Inferior parietal cortex (tissue), 1 donor: ENCODE data around the gene SMIM8.
A peak's percentile ranks its signal among the peaks of the same experiment; 100 is the strongest.
"Not testable (repeated sequence)": the region's sequence is repeated elsewhere in the genome, so short reads cannot be mapped to it uniquely, and the experiment has no call there.

ENCODE experiments used
- DNase-seq: peaks from one replicate; pipeline ENCODE4 v3.0.0-alpha.2; 2016; ENCODE audit errors: extremely low spot score

The SMIM8 gene, protein sequence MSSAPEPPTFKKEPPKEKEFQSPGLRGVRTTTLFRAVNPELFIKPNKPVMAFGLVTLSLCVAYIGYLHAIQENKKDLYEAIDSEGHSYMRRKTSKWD

DNA sequence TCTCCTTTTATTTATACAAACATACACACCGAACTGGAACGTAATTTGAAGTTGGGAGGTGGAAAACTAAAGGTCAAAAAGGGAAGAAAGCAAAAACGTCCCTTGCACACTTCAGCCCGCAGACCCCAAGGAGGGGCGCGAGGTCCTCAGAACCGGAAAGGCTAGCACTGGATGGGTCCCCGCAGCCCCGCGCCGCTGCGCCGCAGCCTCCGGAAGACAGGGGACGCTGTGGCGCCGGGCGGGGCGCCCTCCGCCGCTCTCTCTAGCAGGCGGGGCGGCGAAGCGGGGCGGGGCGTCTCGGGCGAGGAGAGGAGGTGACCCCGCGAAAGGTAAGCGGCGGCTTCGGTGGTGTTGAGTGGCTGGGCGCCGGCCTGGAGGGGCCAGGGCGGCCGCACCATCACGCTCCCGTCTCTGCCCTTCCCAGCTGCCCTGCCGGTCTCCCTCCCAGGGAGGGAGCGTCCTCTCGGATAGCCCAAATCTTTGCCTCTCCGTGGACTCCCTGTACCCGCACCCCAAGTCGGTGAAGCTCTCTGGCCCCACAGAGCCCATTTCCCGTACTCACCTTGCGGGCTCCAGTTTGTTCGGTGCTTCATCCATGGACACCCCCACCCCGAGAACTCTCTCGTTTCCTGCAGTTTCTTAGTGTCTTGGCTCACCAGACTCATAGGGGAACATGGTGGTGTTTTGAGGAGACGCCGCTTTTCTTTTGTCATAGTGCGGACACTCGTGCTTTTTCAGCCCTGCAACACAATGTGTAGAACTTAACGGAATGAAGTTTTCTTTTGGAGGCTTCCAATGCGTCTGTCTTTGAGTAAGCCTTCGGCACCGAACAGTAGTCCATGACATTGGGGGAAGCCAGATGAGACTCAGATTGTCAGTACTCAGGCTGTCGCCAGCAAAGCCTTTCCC lies at the start of gene SMIM8:
Gene SMIM8, plus strand, starts transcription at position 285 of the 909 bp plus-strand sequence. CDS start 14,444 bp downstream, outside the sequence.
- DNase-seq = peak; percentile 75

GRCh38 chr6:87274660-87275274 lies 47.6 kb upstream of the SMIM8 start:
- no peak for DNase-seq

- DNase-seq = no peak
These were observed 45.8 kb upstream of the SMIM8 start for GRCh38 chr6:87276624-87277023.

- DNase-seq = no peak
These were observed 45.3 kb upstream of the SMIM8 start for GRCh38 chr6:87277123-87277522.

DNA sequence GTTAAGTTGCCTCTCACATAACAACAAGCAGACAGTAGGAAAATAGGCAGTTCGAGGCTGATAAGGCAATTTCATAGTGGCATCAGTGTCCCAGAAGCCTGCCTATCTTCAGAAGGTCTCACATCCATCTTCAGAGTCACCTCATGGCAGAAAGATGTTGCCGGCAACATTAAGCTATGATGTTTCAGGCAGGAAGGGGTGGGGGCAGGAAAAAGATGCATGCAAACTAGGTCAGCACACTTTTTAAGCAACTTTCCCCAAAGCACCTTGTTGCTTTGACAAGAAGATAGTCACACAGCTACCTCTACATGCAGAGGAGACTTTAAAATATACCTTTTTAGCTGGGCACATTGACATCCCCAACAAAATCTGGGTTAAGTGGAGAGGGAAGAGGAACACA lies 43.2 kb upstream of the SMIM8 start:
- DNase-seq = no peak

- DNase-seq = no peak
These were observed 41.0 kb upstream of the SMIM8 start for GRCh38 chr6:87281426-87281825.

GRCh38 chr6:87282743-87283142 lies 39.6 kb upstream of the SMIM8 start:
- DNase-seq = no peak

- DNase-seq = no peak
These were observed 38.9 kb upstream of the SMIM8 start for GRCh38 chr6:87283461-87283860.

DNA sequence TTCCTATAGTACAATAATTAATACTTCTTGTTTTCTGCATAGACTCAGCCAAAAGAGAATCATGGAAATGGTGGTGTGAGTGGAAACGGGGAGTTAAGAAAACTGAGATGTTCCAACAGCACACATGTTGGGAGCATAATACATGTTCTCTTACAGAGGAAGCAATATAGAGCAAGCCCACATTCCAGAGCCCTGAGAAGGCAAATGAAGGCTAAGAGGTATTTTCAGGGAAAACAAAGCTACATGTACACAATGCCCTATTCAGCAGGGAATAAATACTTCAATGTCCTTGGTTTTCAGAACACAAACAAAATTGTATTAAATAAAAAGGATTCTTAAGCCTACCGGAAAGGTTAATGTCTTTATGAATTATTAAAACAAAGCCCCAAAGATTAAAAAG lies 35.1 kb upstream of the SMIM8 start:
- DNase-seq = no peak

- DNase-seq = no peak
These were observed 32.8 kb upstream of the SMIM8 start for GRCh38 chr6:87289571-87289970.

DNA sequence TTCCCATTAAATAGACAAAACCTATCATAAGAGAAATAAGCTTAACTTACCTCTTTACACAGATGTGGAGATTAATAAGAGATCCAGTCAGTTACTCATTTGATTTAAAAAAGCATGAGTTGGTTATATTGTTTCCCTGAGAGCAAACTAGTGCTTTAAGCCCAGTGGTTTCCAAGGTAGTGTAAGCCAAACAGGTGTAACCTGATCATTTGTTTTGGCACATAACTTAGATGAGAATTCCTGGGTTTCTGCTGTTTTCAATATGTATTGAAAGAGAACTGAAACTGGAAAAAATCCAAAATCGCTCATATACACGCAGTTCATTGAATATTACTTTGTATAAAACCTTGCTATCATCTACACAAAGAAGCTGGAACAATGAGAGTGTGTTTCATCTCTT lies 30.5 kb upstream of the SMIM8 start:
- DNase-seq = no peak

DNA sequence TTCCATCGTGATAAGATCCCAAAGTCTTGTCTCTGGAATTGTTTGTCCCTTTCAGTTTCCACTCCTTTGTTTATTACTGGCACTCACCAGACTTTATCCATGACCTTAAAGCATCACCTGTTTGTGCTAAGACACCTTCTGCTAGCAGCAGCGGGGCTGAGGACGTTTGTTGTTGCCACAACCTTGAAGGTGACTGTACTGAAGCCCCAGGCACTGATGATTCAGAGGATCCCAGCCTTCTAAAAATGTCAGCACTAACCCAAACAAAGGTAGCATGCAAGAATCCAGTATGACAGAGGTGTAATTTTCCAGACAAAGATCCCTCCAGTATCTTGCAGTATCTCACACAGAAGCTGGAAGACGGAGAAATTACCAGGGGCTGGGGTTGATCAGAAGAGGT lies 28.9 kb upstream of the SMIM8 start:
- DNase-seq = no peak

DNA sequence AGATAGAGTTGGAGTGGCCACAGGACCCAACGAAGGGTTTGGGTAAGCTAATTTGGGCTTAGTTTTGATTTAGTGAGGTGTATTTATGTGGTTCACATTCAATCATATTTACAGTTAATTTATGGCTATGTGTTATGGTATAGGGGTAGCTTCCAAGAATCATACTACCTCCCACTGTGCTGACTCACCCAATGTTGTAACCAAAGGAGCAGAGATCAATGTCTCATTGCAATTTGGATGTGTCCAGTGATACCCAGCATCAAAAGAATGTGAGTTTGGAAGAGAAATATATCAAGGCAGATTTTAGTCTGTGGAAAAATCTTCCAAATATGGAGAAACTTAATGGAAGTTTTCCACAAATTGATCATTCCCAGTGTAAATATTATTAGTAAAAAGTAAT lies 25.3 kb upstream of the SMIM8 start:
- DNase-seq = no peak

- not testable (repeated sequence) for DNase-seq
These were observed 21.1 kb upstream of the SMIM8 start for GRCh38 chr6:87301277-87301676.

- no peak for DNase-seq
These were observed 13.4 kb upstream of the SMIM8 start for GRCh38 chr6:87308970-87309369.

- DNase-seq = no peak
These were observed 9.5 kb upstream of the SMIM8 start for GRCh38 chr6:87312860-87313259.

GRCh38 chr6:87315071-87315470 lies 7.3 kb upstream of the SMIM8 start:
- DNase-seq = no peak

DNA sequence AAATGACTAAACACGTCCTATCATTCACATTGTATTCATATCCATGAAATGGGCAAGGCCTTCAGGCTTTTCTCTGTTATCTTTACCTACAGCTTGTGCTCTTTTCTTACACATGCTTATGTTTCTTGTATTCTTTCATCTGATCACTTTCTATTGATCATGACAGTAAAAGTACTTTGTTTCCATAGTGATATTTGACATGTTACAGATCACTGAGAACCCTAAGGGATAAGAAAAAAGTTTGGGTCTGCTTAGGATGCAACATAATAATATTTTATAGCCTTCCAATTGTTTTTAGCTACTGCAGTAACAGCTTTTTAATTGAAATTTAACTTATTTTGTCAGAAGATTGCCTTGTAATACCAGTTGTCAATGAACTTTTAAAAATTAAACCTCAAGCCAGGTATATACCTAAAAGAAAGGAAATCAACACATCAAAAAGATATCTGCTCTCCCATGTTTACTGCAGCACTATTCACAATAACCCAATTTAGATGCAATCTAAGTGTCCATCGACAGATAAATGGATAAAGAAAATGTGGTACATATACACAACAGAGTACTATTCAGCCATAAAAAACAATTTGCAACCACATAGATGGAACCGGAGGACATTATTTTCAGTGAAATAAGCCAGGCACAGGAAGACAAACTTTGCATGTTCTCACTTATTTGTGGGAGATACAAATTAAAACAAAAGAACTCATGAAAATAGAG lies 3.0 kb upstream of the SMIM8 start:
- DNase-seq = no peak

GRCh38 chr6:87323880-87324279 lies 1.5 kb downstream of the SMIM8 start:
- DNase-seq = not testable (repeated sequence)

GRCh38 chr6:87330961-87331360 lies 8.6 kb downstream of the SMIM8 start:
- DNase-seq = no peak

GRCh38 chr6:87333033-87333432 lies 10.6 kb downstream of the SMIM8 start:
- no peak for DNase-seq

DNA sequence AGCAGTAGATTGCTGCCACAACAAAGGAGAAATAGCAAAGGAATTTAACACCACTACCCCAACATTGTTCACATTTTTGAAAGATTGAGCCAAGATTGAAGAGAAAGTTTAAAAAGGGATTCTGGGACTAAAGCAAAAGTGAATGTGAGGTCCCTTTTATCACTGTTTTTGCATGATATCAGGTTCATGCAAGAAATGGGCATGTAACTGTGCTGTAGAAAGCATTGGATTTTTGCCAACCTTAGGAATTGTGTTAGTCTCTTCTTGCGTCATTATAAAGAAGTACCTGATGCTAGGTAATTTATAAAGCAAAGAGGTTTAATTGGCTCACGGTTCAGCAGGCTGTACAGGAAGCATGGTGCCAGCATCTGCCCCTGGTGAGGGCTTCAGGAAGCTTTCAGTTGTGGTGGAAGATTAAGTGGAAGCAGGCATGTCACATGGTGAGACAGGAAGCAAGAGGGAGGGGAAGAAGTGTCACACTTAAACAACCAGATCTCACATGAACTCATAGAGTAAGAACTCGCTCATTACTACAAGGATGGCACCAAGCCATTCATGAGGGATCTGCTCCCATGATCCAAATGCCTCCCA lies 11.3 kb downstream of the SMIM8 start:
- no peak for DNase-seq
